ENCODE results near the gene FUS.
A peak's percentile ranks its signal among the peaks of the same experiment; 100 is the strongest.

FUS gene

DNA sequence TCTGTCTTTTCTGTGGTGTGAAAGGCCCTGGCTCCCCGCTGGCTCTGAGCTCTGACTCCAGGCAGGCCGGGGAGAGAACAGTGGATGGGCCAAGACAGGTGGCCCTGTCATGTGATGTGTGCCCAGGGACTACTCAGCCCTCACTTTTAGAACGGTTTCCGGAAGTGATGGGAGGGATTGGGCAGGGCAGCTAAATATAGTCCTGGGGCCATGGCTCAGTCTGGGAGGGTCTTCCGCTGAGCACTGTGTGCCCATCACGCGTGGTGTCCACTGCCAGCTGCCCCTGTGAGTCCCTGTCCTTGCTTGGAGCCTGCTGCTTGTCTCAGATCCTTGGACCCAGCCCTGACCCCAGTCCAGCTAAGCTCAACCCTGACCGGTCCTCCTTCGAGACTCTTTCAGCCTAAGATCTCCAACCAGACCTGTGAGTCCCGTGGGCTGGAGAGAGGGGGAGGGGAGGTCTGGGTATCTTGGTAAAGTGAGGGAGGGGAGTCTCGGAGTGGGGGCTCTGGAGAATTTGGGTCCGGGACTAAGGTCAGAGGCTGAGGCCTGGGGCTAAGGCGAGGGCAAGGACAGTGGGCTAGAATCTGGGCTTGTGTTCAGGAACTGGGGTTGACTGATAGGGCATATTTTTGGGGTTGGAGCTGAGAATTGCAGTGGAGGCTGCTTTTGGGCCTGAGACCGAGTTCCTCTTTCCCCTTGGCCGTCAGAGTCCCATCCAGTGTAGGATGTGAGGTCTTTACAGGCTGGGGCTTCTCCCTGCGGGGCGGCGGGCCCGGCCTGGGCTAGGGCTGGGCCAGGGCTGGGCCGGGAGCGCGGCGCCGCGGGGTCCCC lies 34.2 kb downstream of the FUS start, which contains the start of gene TRIM72:
Gene TRIM72 (plus strand): TSS at position 243 of the 831 bp plus-strand sequence. CDS start 620 bp downstream, outside the sequence.
- Histone ChIP-seq H3K4me3 (ENCODE audit: low read depth, low read length) (no peak within 1 kb of the TSS), H4K91ac (ENCODE audit: low read depth, low read length) (no peak within 1 kb of the TSS), H2AFZ (ENCODE audit: insufficient read depth, low read length, poor library complexity) (peak within 1 kb of the TSS; percentile 37), H3K27ac (ENCODE audit: low read depth, low read length) (no peak within 1 kb of the TSS), H3K9me3 (ENCODE audit: insufficient read depth, low read depth, low read length) (peaks cover 7% of the 10 kb centered on the region), H3K14ac (ENCODE audit: low read length) (no peak within 1 kb of the TSS), H3K4me2 (ENCODE audit: low read length) (peak within 1 kb of the TSS; percentile 62), H2BK120ac (ENCODE audit: insufficient read depth, low read length, poor library complexity) (no peak within 1 kb of the TSS), H4K8ac (ENCODE audit: low read depth, low read length) (no peak within 1 kb of the TSS), H3K79me1 (ENCODE audit: low read length) (no peaks in the 10 kb centered on the region), H3K4me1 (ENCODE audit: control insufficient read depth in 1 of 2, insufficient read depth in 2 of 2, low read length in 2 of 2) (peaks cover 5 to 9% of the 10 kb centered on the region in 2 experiments), H3K23ac (ENCODE audit: low read length) (no peak within 1 kb of the TSS), H3K18ac (ENCODE audit: low read length) (no peak within 1 kb of the TSS), H2AK5ac (ENCODE audit: low read length) (no peak within 1 kb of the TSS), H2BK5ac (ENCODE audit: low read depth, low read length, poor library complexity) (no peak within 1 kb of the TSS), H2BK12ac (ENCODE audit: low read length) (no peak within 1 kb of the TSS), H3K4ac (ENCODE audit: low read depth, low read length) (no peak within 1 kb of the TSS), H3K36me3 (ENCODE audit: control insufficient read depth in 1 of 2, insufficient read depth in 2 of 2, low read length in 2 of 2) (no peaks in the 10 kb centered on the region), H3K79me2 (ENCODE audit: control insufficient read depth, insufficient read depth, low read length, poor library complexity) (no peaks in the 10 kb centered on the region), H3K27me3 (ENCODE audit: insufficient read depth, low read length) (peaks cover 45% of the 10 kb centered on the region), H3K9ac (ENCODE audit: low read length) (no peak within 1 kb of the TSS), H4K12ac (ENCODE audit: low read depth, low read length) (no peak within 1 kb of the TSS)
- no peak for DNase-seq
- no CpG with 5 or more reads among the region's 25 CpGs for WGBS (ENCODE audit: extremely low coverage, insufficient coverage, insufficient read length)

DNA sequence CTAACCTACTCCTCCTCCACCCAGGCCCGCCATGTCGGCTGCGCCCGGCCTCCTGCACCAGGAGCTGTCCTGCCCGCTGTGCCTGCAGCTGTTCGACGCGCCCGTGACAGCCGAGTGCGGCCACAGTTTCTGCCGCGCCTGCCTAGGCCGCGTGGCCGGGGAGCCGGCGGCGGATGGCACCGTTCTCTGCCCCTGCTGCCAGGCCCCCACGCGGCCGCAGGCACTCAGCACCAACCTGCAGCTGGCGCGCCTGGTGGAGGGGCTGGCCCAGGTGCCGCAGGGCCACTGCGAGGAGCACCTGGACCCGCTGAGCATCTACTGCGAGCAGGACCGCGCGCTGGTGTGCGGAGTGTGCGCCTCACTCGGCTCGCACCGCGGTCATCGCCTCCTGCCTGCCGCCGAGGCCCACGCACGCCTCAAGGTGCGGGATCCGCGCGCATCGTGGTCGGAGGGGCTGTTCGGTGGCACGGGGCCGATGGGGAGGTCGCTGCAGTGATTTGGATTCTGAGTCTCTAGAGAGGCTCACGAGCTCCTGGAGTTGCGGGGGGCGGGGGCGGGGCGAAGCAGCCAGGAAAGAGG lies 34.9 kb downstream of the FUS start:
- H4K12ac ChIP-seq (ENCODE audit: low read depth, low read length): no peak overlapping the region
- H3K4ac ChIP-seq (ENCODE audit: low read depth, low read length): no peak overlapping the region
- no peak overlapping the region for H3K27ac ChIP-seq (ENCODE audit: low read depth, low read length)
- peaks cover 45% of the 10 kb centered on the region for H3K27me3 ChIP-seq (ENCODE audit: insufficient read depth, low read length)
- H4K91ac ChIP-seq (ENCODE audit: low read depth, low read length): no peak overlapping the region
- H2AFZ ChIP-seq (ENCODE audit: insufficient read depth, low read length, poor library complexity): peak overlapping the region; percentile 37
- no peak for DNase-seq
- peak overlapping the region; percentile 62 for H3K4me2 ChIP-seq (ENCODE audit: low read length)
- no peak overlapping the region for H3K9ac ChIP-seq (ENCODE audit: low read length)
- H3K36me3 ChIP-seq (ENCODE audit: control insufficient read depth in 1 of 2, insufficient read depth in 2 of 2, low read length in 2 of 2): no peaks in the 10 kb centered on the region
- no peak overlapping the region for H3K4me3 ChIP-seq (ENCODE audit: low read depth, low read length)
- no peaks in the 10 kb centered on the region for H3K79me1 ChIP-seq (ENCODE audit: low read length)
- H3K23ac ChIP-seq (ENCODE audit: low read length): no peak overlapping the region
- H3K79me2 ChIP-seq (ENCODE audit: control insufficient read depth, insufficient read depth, low read length, poor library complexity): no peaks in the 10 kb centered on the region
- peaks cover 5 to 9% of the 10 kb centered on the region in 2 experiments for H3K4me1 ChIP-seq (ENCODE audit: control insufficient read depth in 1 of 2, insufficient read depth in 2 of 2, low read length in 2 of 2)
- no peak overlapping the region for H4K8ac ChIP-seq (ENCODE audit: low read depth, low read length)
- no peak overlapping the region for H2BK12ac ChIP-seq (ENCODE audit: low read length)
- H3K9me3 ChIP-seq (ENCODE audit: insufficient read depth, low read depth, low read length): peaks cover 7% of the 10 kb centered on the region
- H2AK5ac ChIP-seq (ENCODE audit: low read length): no peak overlapping the region
- H3K18ac ChIP-seq (ENCODE audit: low read length): no peak overlapping the region
- H3K14ac ChIP-seq (ENCODE audit: low read length): no peak overlapping the region
- WGBS (ENCODE audit: extremely low coverage, insufficient coverage, insufficient read length): no CpG with 5 or more reads among the region's 58 CpGs
- no peak overlapping the region for H2BK5ac ChIP-seq (ENCODE audit: low read depth, low read length, poor library complexity)
- H2BK120ac ChIP-seq (ENCODE audit: insufficient read depth, low read length, poor library complexity): no peak overlapping the region

GRCh38 chr16:31215287-31216162 lies 35.6 kb downstream of the FUS start:
- Histone ChIP-seq H3K36me3 (ENCODE audit: control insufficient read depth in 1 of 2, insufficient read depth in 2 of 2, low read length in 2 of 2) (no peaks in the 10 kb centered on the region), H3K27me3 (ENCODE audit: insufficient read depth, low read length) (peaks cover 45% of the 10 kb centered on the region), H3K9ac (ENCODE audit: low read length) (no peak overlapping the region), H2BK5ac (ENCODE audit: low read depth, low read length, poor library complexity) (no peak overlapping the region), H3K4me1 (ENCODE audit: control insufficient read depth in 1 of 2, insufficient read depth in 2 of 2, low read length in 2 of 2) (peaks cover 5 to 9% of the 10 kb centered on the region in 2 experiments), H3K79me1 (ENCODE audit: low read length) (no peaks in the 10 kb centered on the region), H4K8ac (ENCODE audit: low read depth, low read length) (no peak overlapping the region), H3K4me2 (ENCODE audit: low read length) (peak overlapping the region; percentile 62), H2BK120ac (ENCODE audit: insufficient read depth, low read length, poor library complexity) (no peak overlapping the region), H4K12ac (ENCODE audit: low read depth, low read length) (no peak overlapping the region), H3K79me2 (ENCODE audit: control insufficient read depth, insufficient read depth, low read length, poor library complexity) (no peaks in the 10 kb centered on the region), H4K91ac (ENCODE audit: low read depth, low read length) (no peak overlapping the region), H3K27ac (ENCODE audit: low read depth, low read length) (no peak overlapping the region), H2AK5ac (ENCODE audit: low read length) (no peak overlapping the region), H3K4ac (ENCODE audit: low read depth, low read length) (no peak overlapping the region), H3K4me3 (ENCODE audit: low read depth, low read length) (peak overlapping the region; percentile 28), H3K9me3 (ENCODE audit: insufficient read depth, low read depth, low read length) (peaks cover 7% of the 10 kb centered on the region), H3K18ac (ENCODE audit: low read length) (no peak overlapping the region), H3K14ac (ENCODE audit: low read length) (no peak overlapping the region), H2AFZ (ENCODE audit: insufficient read depth, low read length, poor library complexity) (no peak overlapping the region), H2BK12ac (ENCODE audit: low read length) (no peak overlapping the region), H3K23ac (ENCODE audit: low read length) (no peak overlapping the region)
- peak; percentile 26 to 52 for DNase-seq
- WGBS (ENCODE audit: extremely low coverage, insufficient coverage, insufficient read length): no CpG with 5 or more reads among the region's 63 CpGs

DNA sequence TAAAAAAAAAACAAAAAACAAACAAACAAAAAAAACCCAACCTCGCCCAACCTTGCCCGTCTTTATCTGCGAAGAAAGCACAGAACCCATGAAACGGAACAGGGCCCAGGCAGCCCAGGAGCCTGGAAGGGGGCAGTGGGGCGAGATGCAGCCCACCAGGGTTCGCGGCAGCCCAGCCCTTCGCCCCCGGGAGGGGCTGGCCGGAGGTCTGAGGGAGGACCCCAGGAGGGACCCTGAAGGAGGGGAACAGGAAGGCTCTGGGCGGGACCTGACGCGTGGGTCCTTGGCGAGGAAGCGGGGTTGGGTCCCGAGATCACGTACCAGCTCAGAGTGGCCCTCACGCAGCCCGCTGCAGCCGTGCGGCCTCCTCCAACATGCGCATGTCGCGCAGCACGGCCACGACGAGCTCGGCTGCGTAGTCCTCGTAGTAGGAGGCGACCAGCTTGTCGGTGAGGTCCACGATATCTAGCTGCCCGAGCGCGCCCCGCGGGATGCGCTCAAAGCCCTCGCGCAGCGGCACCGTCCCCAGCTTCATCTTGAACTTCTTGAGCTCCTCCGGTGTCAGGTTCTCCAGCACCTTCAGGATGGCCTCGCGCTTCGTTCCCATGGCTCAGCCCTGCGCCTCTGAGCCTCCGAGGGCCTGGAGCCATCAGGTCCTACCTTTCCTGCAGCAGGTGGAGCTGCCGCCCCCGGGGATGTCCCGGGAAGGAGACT lies 36.6 kb downstream of the FUS start, which contains the start of gene PYDC1:
Gene PYDC1 (minus strand): TSS at position 714 of the 714 bp plus-strand sequence. CDS start 107 bp downstream, at position 607.
- H4K12ac ChIP-seq (ENCODE audit: low read depth, low read length): no peak within 1 kb of the TSS
- H3K23ac ChIP-seq (ENCODE audit: low read length): peak within 1 kb of the TSS; percentile 67
- no peak for DNase-seq
- peaks cover 7% of the 10 kb centered on the region for H3K9me3 ChIP-seq (ENCODE audit: insufficient read depth, low read depth, low read length)
- peaks cover 5 to 9% of the 10 kb centered on the region in 2 experiments for H3K4me1 ChIP-seq (ENCODE audit: control insufficient read depth in 1 of 2, insufficient read depth in 2 of 2, low read length in 2 of 2)
- H3K27me3 ChIP-seq (ENCODE audit: insufficient read depth, low read length): peaks cover 45% of the 10 kb centered on the region
- no peak within 1 kb of the TSS for H2BK12ac ChIP-seq (ENCODE audit: low read length)
- no peak within 1 kb of the TSS for H3K4me2 ChIP-seq (ENCODE audit: low read length)
- H3K18ac ChIP-seq (ENCODE audit: low read length): no peak within 1 kb of the TSS
- H3K4me3 ChIP-seq (ENCODE audit: low read depth, low read length): peak within 1 kb of the TSS; percentile 14
- no peak within 1 kb of the TSS for H2BK120ac ChIP-seq (ENCODE audit: insufficient read depth, low read length, poor library complexity)
- H4K8ac ChIP-seq (ENCODE audit: low read depth, low read length): no peak within 1 kb of the TSS
- H3K36me3 ChIP-seq (ENCODE audit: control insufficient read depth in 1 of 2, insufficient read depth in 2 of 2, low read length in 2 of 2): no peaks in the 10 kb centered on the region
- H3K4ac ChIP-seq (ENCODE audit: low read depth, low read length): no peak within 1 kb of the TSS
- no peaks in the 10 kb centered on the region for H3K79me2 ChIP-seq (ENCODE audit: control insufficient read depth, insufficient read depth, low read length, poor library complexity)
- H3K79me1 ChIP-seq (ENCODE audit: low read length): no peaks in the 10 kb centered on the region
- H2AFZ ChIP-seq (ENCODE audit: insufficient read depth, low read length, poor library complexity): no peak within 1 kb of the TSS
- no peak within 1 kb of the TSS for H2AK5ac ChIP-seq (ENCODE audit: low read length)
- no peak within 1 kb of the TSS for H3K9ac ChIP-seq (ENCODE audit: low read length)
- H3K14ac ChIP-seq (ENCODE audit: low read length): no peak within 1 kb of the TSS
- no peak within 1 kb of the TSS for H2BK5ac ChIP-seq (ENCODE audit: low read depth, low read length, poor library complexity)
- no CpG with 5 or more reads among the region's 52 CpGs for WGBS (ENCODE audit: extremely low coverage, insufficient coverage, insufficient read length)
- H4K91ac ChIP-seq (ENCODE audit: low read depth, low read length): no peak within 1 kb of the TSS
- H3K27ac ChIP-seq (ENCODE audit: low read depth, low read length): no peak within 1 kb of the TSS

All from trophoblast cell (in vitro differentiated cells and primary cell).